Astrocyte of the cerebellum (primary cell): ENCODE results near the gene TSSK3.

Experiments
- DNase-seq: peaks from one replicate; pipeline ENCODE4 v3.0.0-alpha.2; 2011; ENCODE audit warnings: low read depth
- H3K4me3 ChIP-seq: 2 replicates; pipeline ENCODE4 v1.5.1; 2011; ENCODE audit warnings: mild to moderate bottlenecking, low read depth, low read length, moderate library complexity
- CTCF ChIP-seq: IDR thresholded peaks from 2 replicates; pipeline ENCODE4 v1.5.1; 2012; ENCODE audit warnings: low read length, low read depth, moderate library complexity, mild to moderate bottlenecking; ENCODE audit errors: missing control alignments
- in situ Hi-C: cut with HindIII; loops from 2 replicates; pipeline ENCODE4 v1.10.0; 2017; ENCODE audit warnings: low sequenced_read_pairs

TSSK3 gene

GRCh38 chr1:32376199-32376598 is 13.9 kb downstream of the TSSK3 start:
- no peak for DNase-seq
- no peak overlapping the region for H3K4me3 ChIP-seq
- no peak for TF ChIP-seq CTCF
- in situ Hi-C loops, result loop anchor here (10.0 kb wide), 1 partner anchor 171 kb away; the partner anchor contains the start of genes CCDC28B, DCDC2B and IQCC

- no peak for DNase-seq
- TF ChIP-seq CTCF, result no peak
- no peak overlapping the region for H3K4me3 ChIP-seq
- in situ Hi-C loops, result loop anchor here (10.0 kb wide), 1 partner anchor 173 kb away; the partner anchor contains the start of genes CCDC28B, DCDC2B and IQCC
Measured at GRCh38 chr1:32377541-32378220, 15.3 kb downstream of the TSSK3 start.

GRCh38 chr1:32380057-32380456 is 17.7 kb downstream of the TSSK3 start:
- H3K4me3 ChIP-seq, result no peak overlapping the region
- DNase-seq, result no peak
- in situ Hi-C loops, result no loop called here
- no peak for TF ChIP-seq CTCF

GRCh38 chr1:32386676-32387392 is 24.5 kb downstream of the TSSK3 start:
- in situ Hi-C loops, result no loop called here
- TF ChIP-seq CTCF, result no peak
- DNase-seq, result no peak
- H3K4me3 ChIP-seq, result no peak overlapping the region

GRCh38 chr1:32388641-32389040 is 26.3 kb downstream of the TSSK3 start:
- DNase-seq, result no peak
- in situ Hi-C loops, result no loop called here
- H3K4me3 ChIP-seq, result no peak overlapping the region
- TF ChIP-seq CTCF, result no peak

GRCh38 chr1:32390904-32391870 is 28.8 kb downstream of the TSSK3 start:
- no peak for DNase-seq
- H3K4me3 ChIP-seq, result no peak overlapping the region
- in situ Hi-C loops, result loop anchor here (5.0 kb wide), 1 partner anchor 106 kb away; no protein-coding TSS in a partner anchor
- no peak for TF ChIP-seq CTCF
